ENCODE results near the gene GTPBP1.

- TF ChIP-seq POLR2A (IDR thresholded peaks at IDR 0.05; ENCODE audit: low read depth, low read length) (no peak), CTCF (IDR thresholded peaks at IDR 0.05; ENCODE audit: extremely low read depth in 1 of 2, insufficient read depth in 1 of 2, low read depth in 1 of 2, low read length in 2 of 2) (no peak)
These were observed 66.8 kb downstream of the GTPBP1 start for GRCh38 chr22:38772623-38772873.
